AG09309 (cell line): ENCODE results near the gene SLC12A7.

Experiments used
- DNase-seq: peaks from one replicate; pipeline ENCODE4 v3.0.0-alpha.2; 2010; ENCODE audit warnings: low read depth
- H3K4me3 ChIP-seq: 2 replicates; pipeline ENCODE4 v1.5.1; 2011; ENCODE audit warnings: mild to moderate bottlenecking, low read depth, low read length, moderate library complexity; ENCODE audit not compliant: control insufficient read depth
- CTCF ChIP-seq: IDR thresholded peaks from 2 replicates; pipeline ENCODE4 v1.5.1; 2011; ENCODE audit warnings: mild to moderate bottlenecking, low read depth, low read length, inconsistent platforms; ENCODE audit not compliant: insufficient read depth, control insufficient read depth; ENCODE audit errors: missing control alignments

Gene SLC12A7

GRCh38 chr5:1150866-1151265 lies 39.0 kb upstream of the SLC12A7 start:
- TF ChIP-seq CTCF = no peak
- no peak for DNase-seq
- H3K4me3 ChIP-seq = no peak overlapping the region

DNA sequence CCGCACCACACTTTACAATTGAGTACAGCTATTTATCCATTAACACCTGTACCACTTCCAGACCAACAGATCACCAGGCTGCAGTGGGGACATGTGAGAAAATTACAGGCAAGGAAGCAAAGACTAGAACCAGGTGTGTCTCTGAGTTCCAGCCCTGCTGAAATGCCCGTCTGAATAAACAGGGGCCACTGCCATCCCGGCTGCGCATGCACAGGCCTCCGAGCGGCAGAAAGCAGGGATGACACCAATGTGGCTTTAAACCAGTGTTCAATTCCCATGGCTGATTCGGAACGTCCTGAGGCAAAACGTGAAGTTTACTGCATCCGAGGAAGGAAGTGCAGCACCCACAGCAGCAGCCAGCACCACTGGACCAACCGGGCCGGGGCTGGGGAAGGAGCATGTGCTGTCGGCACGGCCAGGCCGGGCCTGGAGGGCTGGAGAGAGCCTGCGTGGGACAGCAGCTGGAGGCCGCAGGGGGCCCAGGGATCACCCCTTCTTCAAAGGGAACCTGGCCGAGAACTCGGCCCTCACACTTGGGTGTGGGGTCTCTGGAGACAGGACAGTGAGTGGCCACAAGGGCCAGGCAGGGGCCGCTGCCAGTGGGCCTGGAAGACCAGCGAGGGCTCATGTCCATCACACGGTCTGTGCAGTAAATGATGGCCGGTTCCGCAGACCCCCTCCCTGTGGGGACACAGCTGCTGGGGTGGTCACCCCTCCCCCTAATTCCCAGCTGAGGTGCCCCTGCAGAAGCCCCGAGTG lies 33.0 kb upstream of the SLC12A7 start:
- no peak overlapping the region for H3K4me3 ChIP-seq
- no peak for DNase-seq
- TF ChIP-seq CTCF = no peak

DNA sequence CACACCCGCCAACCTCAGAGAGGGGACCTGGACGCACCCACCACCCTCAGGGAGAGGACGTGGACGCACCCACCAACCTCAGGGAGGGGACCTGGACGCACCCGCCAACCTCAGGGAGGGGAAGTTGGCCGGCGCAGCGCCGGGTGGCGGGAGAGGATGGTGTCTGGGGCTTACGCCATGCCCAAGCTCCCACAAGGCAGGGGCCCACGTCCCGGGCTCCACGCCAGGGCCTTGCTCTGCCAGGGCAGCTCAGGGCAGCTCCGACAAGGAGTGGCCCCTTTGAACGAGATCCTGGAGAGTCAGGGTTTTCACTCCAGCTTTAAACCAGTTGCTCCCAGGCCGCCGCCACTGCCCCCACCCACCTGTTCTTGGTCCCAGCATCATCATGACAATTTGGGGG lies 32.2 kb upstream of the SLC12A7 start:
- no peak for DNase-seq
- TF ChIP-seq CTCF = no peak
- H3K4me3 ChIP-seq = no peak overlapping the region

DNA sequence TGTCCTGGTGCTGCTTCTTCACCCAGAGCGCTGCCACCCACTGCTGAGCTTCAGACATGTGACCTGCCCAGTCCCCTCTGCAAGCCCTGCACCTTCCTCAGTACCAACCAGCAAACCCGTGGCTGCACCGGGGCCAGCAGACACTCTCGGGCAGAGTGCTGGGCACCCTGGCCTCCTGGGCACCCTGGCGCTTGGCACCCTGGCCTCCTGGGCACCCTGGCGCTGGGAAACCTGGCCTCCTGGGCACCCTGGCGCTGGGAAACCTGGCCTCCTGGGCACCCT lies 31.7 kb upstream of the SLC12A7 start:
- TF ChIP-seq CTCF = no peak
- no peak for DNase-seq
- H3K4me3 ChIP-seq = no peak overlapping the region

DNA sequence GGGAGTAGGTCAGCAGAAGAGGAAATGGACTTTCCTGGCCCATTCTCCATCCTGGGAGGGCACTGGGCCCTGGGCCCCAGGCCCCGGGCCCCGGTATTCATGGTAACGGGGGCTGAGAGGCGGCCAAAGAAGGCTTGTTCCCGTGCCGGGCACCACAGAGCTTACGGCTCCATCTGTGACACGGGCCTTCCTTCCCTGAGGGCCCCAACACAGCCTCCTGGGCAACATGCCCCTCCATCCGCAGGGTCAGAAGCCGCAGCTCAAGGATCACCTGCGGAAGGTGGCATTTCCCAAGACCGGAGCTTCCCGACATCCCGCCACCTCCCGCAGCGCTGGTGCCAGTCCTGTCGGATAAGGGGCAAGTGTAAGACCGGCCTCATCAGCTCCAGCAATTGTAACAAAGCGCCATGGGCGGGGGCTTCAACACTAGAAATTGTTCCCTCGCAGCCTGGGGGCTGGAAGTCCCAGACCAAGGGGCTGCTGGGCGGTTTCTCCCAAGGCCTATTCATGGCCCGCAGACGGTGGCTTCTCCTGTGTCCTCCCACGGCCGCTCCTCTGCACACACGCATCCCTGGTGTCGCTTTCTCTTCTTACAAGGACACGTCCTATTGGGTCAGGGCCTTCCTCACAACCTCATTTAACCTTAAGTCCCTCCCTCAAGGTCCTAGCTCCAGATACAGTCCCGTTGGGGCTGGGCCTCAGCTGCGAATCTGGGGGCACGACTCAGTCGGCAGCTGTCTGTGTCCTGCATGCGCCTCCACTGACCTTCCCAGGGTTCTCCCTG lies 31.2 kb upstream of the SLC12A7 start:
- no peak for TF ChIP-seq CTCF
- no peak overlapping the region for H3K4me3 ChIP-seq
- no peak for DNase-seq

GRCh38 chr5:1141834-1142233 lies 30.0 kb upstream of the SLC12A7 start:
- no peak for DNase-seq
- TF ChIP-seq CTCF = no peak
- no peak overlapping the region for H3K4me3 ChIP-seq
